SK-N-SH treated with all-trans-retinoic acid at 6 μM for 48 hours (cell line): ENCODE results near the gene PEX5L.

Experiments used
- ARNTL ChIP-seq: fragments of 450-650 bp; formaldehyde crosslinking; IDR thresholded peaks from 2 replicates; pipeline ENCODE4 v1.5.0; 2020; ENCODE audit warnings: low read depth, mild to moderate bottlenecking, moderate library complexity, borderline replicate concordance
- CREB5 ChIP-seq: fragments of 250-450 bp; sonication (Bioruptor Pico); IDR thresholded peaks from 2 replicates; pipeline ENCODE4 v1.5.1; 2020; ENCODE audit warnings: low read depth, mild to moderate bottlenecking, moderate library complexity
- ESRRG ChIP-seq: fragments of 250-450 bp; sonication (Bioruptor Pico); IDR thresholded peaks from 2 replicates; pipeline ENCODE4 v1.6.1; 2021; ENCODE audit warnings: mild to moderate bottlenecking
- PATZ1 ChIP-seq: fragments of 250-450 bp; sonication (Bioruptor Pico); IDR thresholded peaks from 2 replicates; pipeline ENCODE4 v1.8.0; 2020; ENCODE audit warnings: mild to moderate bottlenecking, moderate library complexity, borderline replicate concordance
- POU6F1 ChIP-seq: fragments of 250-450 bp; sonication (Bioruptor Pico); IDR thresholded peaks from 2 replicates; pipeline ENCODE4 v1.8.0; 2021; ENCODE audit warnings: low read depth, mild to moderate bottlenecking, moderate library complexity, borderline replicate concordance
- RARB ChIP-seq: fragments of 250-450 bp; sonication (Bioruptor Pico); IDR thresholded peaks from 2 replicates; pipeline ENCODE4 v1.8.0; 2021; ENCODE audit warnings: mild to moderate bottlenecking, moderate library complexity
- TSHZ2 ChIP-seq: fragments of 250-450 bp; sonication (Bioruptor Pico); IDR thresholded peaks from 2 replicates; pipeline ENCODE4 v1.5.0; 2020; ENCODE audit warnings: mild to moderate bottlenecking, moderate library complexity
- ZFP3 ChIP-seq: fragments of 250-450 bp; sonication (Bioruptor Pico); IDR thresholded peaks from 2 replicates; pipeline ENCODE4 v1.5.0; 2020; ENCODE audit warnings: mild to moderate bottlenecking, moderate library complexity
- ZNF565 ChIP-seq: fragments of 450-650 bp; formaldehyde crosslinking; conservative IDR thresholded peaks from 2 replicates; pipeline ENCODE4 v1.5.0; 2020; ENCODE audit warnings: low read depth, mild to moderate bottlenecking, moderate library complexity

GRCh38 chr3:179801263-179801662, 235.5 kb downstream of the PEX5L start:
- TF ChIP-seq PATZ1: no peak
- TF ChIP-seq RARB (CRISPR knock-in tag): no peak
- TF ChIP-seq ARNTL (CRISPR knock-in tag): no peak
- no peak for TF ChIP-seq TSHZ2 (CRISPR knock-in tag)
- no peak for TF ChIP-seq CREB5 (CRISPR knock-in tag)
- TF ChIP-seq ESRRG (CRISPR knock-in tag): no peak
- no peak for TF ChIP-seq ZNF565 (CRISPR knock-in tag)
- no peak for TF ChIP-seq ZFP3 (CRISPR knock-in tag)
- no peak for TF ChIP-seq POU6F1 (CRISPR knock-in tag)
